ENCODE data around the gene PPP2R5D.

Gene PPP2R5D

DNA sequence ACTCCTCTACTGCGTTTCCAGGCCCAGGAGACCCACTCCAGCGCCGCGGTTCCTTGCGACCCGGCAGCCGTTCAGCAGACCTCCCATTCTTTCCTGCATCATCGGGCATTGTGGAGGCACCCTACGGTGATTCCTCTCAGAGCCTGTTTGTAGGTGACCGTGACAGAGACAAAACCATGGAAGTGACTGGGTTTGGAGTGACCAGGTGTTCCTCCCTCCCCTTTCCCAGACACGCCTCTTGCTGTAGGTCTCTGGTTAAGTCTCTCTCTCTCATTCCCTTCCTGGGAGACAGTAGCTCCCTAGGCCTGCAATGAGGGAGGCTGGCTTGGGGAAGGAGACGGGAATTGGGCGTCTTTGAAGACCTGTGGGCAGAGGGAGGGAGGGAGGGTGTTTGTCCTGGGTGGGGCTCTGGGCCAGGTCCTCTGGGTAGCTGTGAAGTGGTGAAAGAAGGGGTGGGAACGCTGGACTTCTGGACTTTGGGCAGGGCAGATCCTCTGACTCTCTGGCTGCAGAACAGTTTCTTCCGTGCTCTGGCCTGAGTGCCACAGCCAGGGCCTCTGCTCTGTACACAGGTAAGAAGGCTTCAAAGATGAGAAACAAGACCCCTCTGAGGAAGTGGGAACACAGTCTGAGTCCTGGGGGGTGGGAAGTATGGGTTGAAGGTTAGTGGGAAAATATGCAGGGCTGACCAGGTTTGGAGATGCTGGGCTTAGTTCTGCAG lies 75.8 kb downstream of the PPP2R5D start:
- DNase-seq: no peak

DNA sequence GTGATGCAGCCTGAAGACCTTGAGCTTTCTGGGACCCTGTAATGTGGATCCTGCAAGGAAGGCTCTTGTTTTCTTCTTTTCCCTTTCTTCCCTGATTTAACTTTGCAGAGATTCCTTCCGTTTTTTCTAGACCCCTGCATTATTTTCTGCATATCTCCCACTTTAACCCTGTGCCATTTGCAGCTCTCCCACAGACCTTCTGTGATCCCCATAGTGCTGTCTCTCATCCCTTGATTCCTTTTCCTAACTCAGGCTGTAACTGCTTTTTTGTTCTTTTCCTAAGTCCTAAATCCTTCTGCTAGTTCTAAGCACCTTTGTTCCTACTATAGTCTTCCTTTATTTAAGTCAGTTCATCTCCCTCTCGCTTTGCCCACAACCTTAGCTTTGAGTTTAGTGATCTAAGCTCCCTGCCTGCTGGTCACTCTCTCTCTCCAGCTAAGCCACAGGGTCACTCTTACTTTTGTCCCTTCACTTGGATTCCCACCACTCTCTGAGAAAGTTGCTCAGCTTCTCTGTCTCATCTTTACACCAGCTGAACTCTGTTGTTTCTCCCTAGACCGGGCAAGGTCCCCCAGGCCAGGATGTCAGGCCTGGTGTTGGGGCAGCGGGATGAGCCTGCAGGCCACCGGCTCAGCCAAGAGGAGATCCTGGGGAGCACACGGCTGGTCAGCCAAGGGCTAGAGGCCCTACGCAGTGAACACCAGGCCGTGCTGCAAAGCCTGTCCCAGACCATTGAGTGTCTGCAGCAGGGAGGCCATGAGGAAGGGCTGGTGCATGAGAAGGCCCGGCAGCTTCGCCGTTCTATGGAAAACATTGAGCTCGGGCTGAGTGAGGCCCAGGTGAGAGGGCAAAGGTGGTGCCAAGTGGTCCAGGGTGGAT lies 76.6 kb downstream of the PPP2R5D start:
- DNase-seq: no peak

DNA sequence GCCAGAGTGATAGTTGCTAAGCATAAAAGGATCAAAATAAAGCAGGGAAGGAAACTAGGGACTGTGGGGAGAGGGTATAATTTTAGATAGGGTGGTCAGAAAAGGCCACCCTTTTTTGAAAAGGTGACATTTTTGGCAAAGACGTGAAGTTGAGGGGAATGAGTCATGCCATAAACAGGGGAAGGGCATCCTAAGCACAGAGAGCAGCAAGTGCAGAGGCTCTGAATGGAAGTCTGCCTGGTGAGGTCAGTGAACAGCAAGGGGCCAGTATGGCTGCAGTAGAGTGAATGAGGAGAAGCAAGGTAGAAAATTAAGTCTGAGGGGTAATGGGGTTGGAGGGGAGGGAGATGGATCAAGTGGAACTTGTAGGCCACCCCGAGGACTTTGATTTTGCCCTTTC lies 77.5 kb downstream of the PPP2R5D start:
- no peak for DNase-seq

All from amniotic stem cell (primary cell).